ENCODE results near the gene ATP11A.

Gene ATP11A

GRCh38 chr13:112699322-112699918 lies 9.6 kb downstream of the ATP11A start:
- Histone ChIP-seq H3F3A (ENCODE audit: insufficient read depth, low read length) (no peaks in the 10 kb centered on the region), H3K9me2 (replicated peaks; ENCODE audit: insufficient read depth, low read length) (no peaks in the 10 kb centered on the region), H3K79me2 (ENCODE audit: low read length) (peaks cover 96% of the 10 kb centered on the region), H2AFZ (ENCODE audit: low read length) (no peak overlapping the region), H3K4me1 (ENCODE audit: low read length) (no peaks in the 10 kb centered on the region; the same call in 1 of the 2 replicates), H3K9me3 (replicated peaks; ENCODE audit: insufficient read depth, low read length) (no peaks in the 10 kb centered on the region), H3K4me3 (ENCODE audit: low read length) (no peak overlapping the region), H3K27me3 (replicated peaks; ENCODE audit: insufficient read depth, low read length) (no peaks in the 10 kb centered on the region), H3K36me3 (replicated peaks; ENCODE audit: insufficient read depth, low read length) (no peaks in the 10 kb centered on the region), H3K4me2 (ENCODE audit: low read depth, low read length) (no peak overlapping the region), H4K20me1 (ENCODE audit: insufficient read depth, low read length) (no peaks in the 10 kb centered on the region), H3K9ac (ENCODE audit: low read length) (no peak overlapping the region), H3K27ac (ENCODE audit: low read length) (no peak overlapping the region)
- TF ChIP-seq EZH2 (optimal IDR thresholded peaks at IDR 0.05; ENCODE audit: low read depth, low read length) (no peak), EZH2phosphoT487 (IDR thresholded peaks at IDR 0.05; ENCODE audit: low read length) (no peak)
- TF ChIP-seq, protein P1, sequence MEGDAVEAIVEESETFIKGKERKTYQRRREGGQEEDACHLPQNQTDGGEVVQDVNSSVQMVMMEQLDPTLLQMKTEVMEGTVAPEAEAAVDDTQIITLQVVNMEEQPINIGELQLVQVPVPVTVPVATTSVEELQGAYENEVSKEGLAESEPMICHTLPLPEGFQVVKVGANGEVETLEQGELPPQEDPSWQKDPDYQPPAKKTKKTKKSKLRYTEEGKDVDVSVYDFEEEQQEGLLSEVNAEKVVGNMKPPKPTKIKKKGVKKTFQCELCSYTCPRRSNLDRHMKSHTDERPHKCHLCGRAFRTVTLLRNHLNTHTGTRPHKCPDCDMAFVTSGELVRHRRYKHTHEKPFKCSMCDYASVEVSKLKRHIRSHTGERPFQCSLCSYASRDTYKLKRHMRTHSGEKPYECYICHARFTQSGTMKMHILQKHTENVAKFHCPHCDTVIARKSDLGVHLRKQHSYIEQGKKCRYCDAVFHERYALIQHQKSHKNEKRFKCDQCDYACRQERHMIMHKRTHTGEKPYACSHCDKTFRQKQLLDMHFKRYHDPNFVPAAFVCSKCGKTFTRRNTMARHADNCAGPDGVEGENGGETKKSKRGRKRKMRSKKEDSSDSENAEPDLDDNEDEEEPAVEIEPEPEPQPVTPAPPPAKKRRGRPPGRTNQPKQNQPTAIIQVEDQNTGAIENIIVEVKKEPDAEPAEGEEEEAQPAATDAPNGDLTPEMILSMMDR (IDR thresholded peaks at IDR 0.05; ENCODE audit: low read length), result no peak
- no peak for DNase-seq

DNA sequence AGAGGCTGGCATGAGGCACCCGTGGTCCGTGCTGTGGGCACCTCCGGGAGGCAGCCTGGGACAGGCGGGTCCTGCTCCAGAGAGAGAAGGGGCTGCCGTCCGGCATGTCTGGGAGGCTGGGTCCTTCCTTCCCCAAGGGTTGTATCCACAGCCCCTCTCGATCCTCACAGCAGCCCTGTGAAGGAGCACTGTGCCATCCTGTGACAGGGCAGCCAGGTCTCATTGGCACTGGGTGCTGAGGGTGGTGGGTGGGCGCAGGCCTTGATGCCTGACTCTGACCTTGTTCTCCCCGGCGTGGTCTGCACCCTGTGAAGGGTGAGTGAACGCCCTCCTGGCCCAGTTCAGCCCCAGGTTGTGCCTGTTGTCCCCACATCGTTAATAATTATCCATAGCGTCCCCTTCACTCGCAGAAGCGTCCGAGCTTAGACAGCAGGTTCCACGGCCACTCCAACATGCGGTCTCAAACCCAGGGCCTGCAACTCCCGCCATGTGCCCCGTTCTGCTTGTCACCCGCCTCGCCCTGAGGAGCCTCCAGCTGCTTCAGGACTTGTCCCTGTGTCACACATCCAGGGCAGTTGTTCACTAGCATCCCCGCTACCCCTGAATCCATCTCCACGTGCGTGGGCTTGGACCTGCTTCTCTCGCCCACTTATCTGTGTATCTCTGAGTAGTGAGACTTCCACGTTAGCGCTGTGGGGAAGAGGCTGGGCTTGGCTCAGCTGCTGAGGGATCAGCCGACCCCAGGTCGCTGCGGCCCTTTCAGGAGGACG lies 10.6 kb downstream of the ATP11A start:
- H3K9me2 ChIP-seq (replicated peaks; ENCODE audit: insufficient read depth, low read length), result no peaks in the 10 kb centered on the region
- no peaks in the 10 kb centered on the region for H3K27me3 ChIP-seq (replicated peaks; ENCODE audit: insufficient read depth, low read length)
- no peak overlapping the region for H3K27ac ChIP-seq (ENCODE audit: low read length)
- H3K36me3 ChIP-seq (replicated peaks; ENCODE audit: insufficient read depth, low read length), result no peaks in the 10 kb centered on the region
- H3K9ac ChIP-seq (ENCODE audit: low read length), result no peak overlapping the region
- no peak overlapping the region for H2AFZ ChIP-seq (ENCODE audit: low read length)
- H3K9me3 ChIP-seq (replicated peaks; ENCODE audit: insufficient read depth, low read length), result no peaks in the 10 kb centered on the region
- no peaks in the 10 kb centered on the region for H3F3A ChIP-seq (ENCODE audit: insufficient read depth, low read length)
- TF ChIP-seq, protein P1 (IDR thresholded peaks at IDR 0.05; ENCODE audit: low read length), result no peak
- no peak for TF ChIP-seq EZH2 (optimal IDR thresholded peaks at IDR 0.05; ENCODE audit: low read depth, low read length)
- no peak for TF ChIP-seq EZH2phosphoT487 (IDR thresholded peaks at IDR 0.05; ENCODE audit: low read length)
- H3K4me3 ChIP-seq (ENCODE audit: low read length), result no peak overlapping the region
- peaks cover 96% of the 10 kb centered on the region for H3K79me2 ChIP-seq (ENCODE audit: low read length)
- DNase-seq, result no peak
- H3K4me1 ChIP-seq (ENCODE audit: low read length), result no peaks in the 10 kb centered on the region
- no peaks in the 10 kb centered on the region for H4K20me1 ChIP-seq (ENCODE audit: insufficient read depth, low read length)
- H3K4me2 ChIP-seq (ENCODE audit: low read depth, low read length), result no peak overlapping the region

GRCh38 chr13:112702341-112702985 lies 12.6 kb downstream of the ATP11A start:
- Histone ChIP-seq H2AFZ (ENCODE audit: low read length) (no peak overlapping the region), H3K4me2 (ENCODE audit: low read depth, low read length) (no peak overlapping the region), H3K4me1 (ENCODE audit: low read length) (no peaks in the 10 kb centered on the region), H3K4me3 (ENCODE audit: low read length) (no peak overlapping the region), H3K9me2 (replicated peaks; ENCODE audit: insufficient read depth, low read length) (no peaks in the 10 kb centered on the region), H3K27ac (ENCODE audit: low read length) (no peak overlapping the region), H3K9ac (ENCODE audit: low read length) (no peak overlapping the region), H3K79me2 (ENCODE audit: low read length) (peaks cover 94% of the 10 kb centered on the region), H3K27me3 (replicated peaks; ENCODE audit: insufficient read depth, low read length) (no peaks in the 10 kb centered on the region), H4K20me1 (ENCODE audit: insufficient read depth, low read length) (no peaks in the 10 kb centered on the region), H3K36me3 (replicated peaks; ENCODE audit: insufficient read depth, low read length) (no peaks in the 10 kb centered on the region), H3F3A (ENCODE audit: insufficient read depth, low read length) (no peaks in the 10 kb centered on the region), H3K9me3 (replicated peaks; ENCODE audit: insufficient read depth, low read length) (no peaks in the 10 kb centered on the region)
- DNase-seq, result no peak
- TF ChIP-seq, protein P1 (IDR thresholded peaks at IDR 0.05; ENCODE audit: low read length), result no peak
- TF ChIP-seq EZH2 (optimal IDR thresholded peaks at IDR 0.05; ENCODE audit: low read depth, low read length), result no peak
- no peak for TF ChIP-seq EZH2phosphoT487 (IDR thresholded peaks at IDR 0.05; ENCODE audit: low read length)
